ELF-1 (cell line): ENCODE results near the gene FKBP1C.
"Not testable (repeated sequence)": the region's sequence is repeated elsewhere in the genome, so short reads cannot be mapped to it uniquely, and the experiment has no call there.

ENCODE experiments used
- DNase-seq: peaks from one replicate; pipeline ENCODE4 v3.0.0-alpha.2; 2016; ENCODE audit warnings: low read depth, low spot score

FKBP1C gene

DNA sequence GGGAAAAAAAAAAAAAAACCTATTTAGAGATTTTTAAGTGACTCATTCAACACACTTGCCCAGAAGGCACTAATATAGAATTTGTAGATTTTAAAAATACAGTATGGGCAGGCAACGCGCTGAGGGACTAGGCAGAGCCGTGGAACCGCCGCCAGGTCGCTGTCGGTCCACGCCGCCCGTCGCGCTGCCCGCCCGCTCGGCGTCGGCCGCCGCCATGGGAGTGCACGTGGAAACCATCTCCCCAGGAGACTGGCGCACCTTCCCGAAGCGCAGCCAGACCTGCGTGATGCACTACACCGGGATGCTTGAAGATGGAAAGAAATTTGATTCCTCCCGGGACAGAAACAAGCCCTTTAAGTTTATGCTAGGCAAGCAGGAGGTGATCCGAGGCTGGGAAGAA is at the start of gene FKBP1C:
Gene FKBP1C (plus strand): TSS at position 127 of the 400 bp plus-strand sequence.
- DNase-seq, result not testable (repeated sequence)

DNA sequence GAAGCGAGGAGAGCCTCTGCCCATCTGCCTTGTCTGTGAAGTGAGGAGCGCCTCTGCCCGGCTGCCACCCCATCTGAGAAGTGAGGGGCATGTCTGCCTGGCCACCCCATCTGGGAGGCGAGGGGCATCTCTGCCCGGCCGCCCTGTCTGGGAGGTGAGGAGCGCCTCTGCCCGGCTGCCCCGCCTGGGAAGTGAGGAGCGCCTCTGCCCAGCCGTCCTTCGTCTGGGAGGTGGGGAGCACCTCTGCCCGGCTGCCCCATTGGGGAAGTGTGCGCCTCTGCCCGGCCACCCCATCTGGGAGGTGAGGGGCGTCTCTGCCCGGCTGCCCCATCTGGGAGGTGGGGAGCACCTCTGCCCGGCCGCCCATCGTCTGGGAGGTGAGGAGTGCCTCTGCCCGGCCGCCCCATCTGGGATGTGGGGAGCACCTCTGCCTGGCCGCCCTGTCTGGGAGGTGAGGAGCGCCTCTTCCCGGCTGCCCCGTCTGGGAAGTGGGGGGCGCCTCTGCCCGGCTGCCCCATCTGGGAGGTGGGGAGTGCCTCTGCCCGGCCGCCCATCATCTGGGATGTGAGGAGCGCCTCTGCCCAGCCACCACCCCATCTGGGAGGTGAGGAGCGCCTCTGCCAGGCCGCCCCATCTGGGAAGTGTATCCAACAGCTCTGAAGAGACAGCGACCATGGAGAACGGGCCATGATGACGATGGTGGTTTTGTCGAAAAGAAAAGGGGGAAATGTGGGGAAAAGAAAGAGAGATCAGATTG is 47.0 kb upstream of the FKBP1C start:
- DNase-seq, result not testable (repeated sequence)

DNA sequence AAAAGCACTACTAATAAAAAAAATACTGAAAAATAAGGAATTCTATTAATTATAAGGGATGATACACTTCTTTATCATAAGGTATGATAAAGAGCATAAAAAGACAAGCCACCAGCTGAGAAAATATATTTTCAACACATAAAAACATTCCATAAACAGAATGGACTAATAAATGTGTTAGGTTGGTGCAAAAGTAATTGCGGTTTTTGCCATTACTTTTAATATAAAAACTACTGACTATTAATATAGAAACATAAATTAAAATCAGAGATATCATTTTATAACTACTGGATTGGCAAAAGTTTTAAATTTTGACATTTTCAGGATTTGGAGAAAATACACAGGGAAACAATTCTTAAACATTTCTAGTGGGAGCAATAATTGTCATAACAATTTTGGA is 37.1 kb upstream of the FKBP1C start:
- no peak for DNase-seq

DNA sequence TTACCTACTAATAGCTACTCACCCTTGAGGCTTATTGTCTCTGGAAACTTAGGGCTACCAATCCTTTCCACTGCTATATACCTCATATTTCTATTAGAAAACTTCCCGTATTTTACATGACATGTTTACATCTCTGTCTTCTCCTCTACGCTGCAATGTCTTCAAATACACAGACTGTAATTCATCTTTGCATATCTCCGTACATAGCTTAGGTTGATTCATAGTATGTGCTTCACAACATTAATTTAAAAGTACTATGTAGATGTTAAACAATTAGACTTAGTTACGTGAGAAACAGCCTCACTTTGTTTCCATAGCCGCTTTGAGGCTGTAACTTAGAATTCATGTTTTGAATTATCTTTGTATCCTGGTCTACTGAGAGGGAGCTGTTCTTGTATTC is 35.1 kb upstream of the FKBP1C start:
- DNase-seq, result no peak

DNA sequence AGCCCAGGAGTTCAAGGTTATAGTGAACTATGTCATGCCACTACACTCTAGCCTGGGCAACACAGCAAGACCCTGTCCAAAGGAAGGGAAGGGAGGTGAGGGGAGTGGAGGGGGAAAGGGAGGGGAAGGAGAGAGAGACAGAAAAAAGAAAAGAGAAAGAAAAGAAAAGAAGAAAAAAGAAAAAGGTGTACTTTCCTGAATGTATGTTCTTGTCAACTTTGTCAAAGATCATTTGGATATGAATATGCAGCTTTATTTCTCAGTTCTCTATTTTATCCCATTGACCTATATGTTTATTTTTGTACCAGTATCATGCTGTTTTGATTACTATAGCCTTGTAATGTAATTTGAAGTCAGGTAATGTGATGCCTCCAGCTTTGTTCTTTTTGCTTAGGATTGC is 30.9 kb upstream of the FKBP1C start:
- no peak for DNase-seq

DNA sequence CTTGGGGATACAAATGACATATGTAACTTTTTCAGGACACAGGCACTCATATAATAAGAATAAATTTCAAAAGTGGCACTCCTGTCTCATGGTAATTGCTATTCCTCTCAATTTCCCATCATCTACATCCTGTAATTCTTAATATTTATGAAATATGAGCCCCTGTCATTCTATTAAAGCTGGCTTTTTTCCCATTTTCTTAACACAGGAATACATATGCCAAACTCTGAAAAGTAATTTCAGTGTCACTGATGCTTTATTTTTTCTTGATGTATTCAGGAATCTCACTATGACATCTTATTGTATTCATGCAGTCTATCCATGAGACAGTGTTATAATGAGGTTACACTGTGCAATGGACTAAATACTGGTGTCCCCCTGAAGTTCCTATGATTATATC is 24.3 kb upstream of the FKBP1C start:
- DNase-seq, result no peak

DNA sequence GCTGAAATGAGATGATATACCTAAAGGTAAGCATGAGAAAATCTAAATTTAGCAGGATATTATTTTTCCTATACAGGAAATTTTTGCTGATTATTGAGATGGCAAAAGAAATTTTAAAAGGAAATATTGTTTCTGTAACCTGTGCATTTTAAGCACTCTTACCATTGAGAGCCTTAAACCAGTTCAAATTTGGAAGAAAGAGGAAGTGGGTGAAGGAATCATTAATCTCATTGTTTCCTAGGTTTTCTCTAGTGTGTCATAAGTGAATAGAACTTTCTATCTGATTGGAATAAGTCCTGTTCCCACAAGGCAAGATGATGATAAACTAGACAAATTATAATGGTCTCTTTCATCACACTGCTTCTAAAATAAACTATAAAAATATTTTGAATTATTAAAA is 22.4 kb upstream of the FKBP1C start:
- DNase-seq, result no peak

DNA sequence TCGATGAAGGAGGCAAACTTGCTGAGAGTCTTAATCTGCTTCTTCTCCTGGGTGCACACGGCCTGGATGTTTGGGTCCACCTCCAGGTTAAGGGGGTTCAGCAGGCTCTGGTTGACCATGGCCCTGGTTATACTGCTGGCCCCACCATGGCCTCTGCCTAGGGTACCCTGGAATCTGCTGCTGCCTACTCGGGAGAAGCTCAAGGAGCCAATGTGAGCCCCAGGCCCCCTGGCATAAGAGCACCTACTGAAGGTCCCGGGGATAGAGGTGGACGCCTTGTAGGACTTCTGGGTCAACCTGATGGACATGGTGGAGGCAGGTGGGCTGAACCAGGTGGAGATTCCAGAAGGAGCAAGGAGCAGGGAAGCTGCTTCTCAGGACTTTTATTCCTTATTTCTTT is 17.9 kb upstream of the FKBP1C start:
- DNase-seq, result no peak

DNA sequence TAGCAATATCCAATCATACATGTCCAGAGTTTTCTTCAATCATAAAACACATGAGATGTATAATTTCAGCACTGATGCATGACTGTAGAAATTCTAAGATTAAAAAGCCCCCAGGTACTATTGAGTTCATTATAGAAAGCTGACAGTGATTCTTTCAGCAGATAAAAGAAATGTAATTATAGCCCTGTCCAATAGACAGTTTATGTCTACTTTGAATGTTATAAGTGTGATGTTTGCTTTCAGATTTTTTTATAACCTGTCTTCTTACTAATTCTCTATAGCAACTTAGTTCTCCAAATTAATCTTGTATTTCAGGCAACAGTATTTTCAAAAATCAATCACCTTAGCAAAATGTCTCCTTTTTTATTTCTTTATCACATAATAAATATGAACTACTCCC is 13.5 kb upstream of the FKBP1C start:
- DNase-seq, result no peak

DNA sequence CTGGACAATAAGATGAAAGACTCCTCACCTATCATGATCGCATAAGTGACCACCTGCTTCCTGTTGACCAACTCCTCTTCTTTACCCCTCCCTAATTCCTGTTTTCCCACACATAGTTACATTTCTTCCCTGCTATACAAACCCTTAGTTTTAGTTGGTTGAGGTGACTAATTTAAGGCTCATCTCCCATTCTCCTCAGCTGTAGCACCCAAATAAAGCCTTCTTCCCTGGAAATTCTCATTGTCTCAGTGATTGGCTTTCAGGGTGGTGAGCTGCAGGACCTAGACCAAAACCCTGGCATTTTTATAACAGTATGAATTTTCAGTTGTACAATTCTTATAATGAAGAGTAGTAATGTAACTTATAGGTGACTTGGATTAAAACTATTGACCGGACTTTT is 2.1 kb downstream of the FKBP1C start:
- DNase-seq, result no peak

DNA sequence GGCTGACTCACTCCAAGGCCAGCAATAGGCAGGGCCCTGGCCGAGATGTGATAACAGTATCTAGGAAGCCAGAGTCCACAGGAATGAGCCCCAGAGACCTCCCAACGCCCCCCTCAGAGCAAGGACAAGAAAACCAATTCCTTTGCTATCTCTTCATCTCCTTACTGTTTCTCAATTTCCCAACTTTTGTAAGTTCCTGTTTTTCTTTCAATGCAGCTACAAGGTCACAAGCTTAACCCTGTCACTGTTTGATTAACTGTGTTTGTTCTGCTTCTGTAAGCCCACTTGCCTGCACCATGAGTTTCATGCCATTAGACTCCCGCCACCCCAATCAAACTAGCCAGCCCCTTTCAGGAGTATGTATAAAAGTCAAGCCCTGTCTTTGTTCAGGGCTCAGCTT is 3.5 kb downstream of the FKBP1C start:
- no peak for DNase-seq

DNA sequence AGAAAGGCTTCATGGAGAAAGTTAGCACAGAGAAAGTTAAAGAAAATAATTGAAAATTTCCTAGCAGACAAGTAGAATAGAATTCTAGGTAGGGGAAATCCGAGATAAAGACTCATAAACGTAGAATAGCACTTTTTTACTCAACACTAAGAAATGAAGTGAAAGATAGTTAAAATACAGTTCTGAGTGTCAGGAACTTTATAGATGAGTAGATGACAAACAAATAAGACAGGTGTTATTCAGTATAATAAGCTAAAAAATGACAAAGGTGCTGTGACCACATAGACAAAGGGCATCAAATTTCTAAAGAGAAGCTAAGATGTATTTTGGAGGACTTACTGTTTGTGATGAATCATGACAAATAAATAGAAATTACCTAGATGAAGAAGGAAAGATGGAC is 12.9 kb downstream of the FKBP1C start:
- DNase-seq, result no peak

DNA sequence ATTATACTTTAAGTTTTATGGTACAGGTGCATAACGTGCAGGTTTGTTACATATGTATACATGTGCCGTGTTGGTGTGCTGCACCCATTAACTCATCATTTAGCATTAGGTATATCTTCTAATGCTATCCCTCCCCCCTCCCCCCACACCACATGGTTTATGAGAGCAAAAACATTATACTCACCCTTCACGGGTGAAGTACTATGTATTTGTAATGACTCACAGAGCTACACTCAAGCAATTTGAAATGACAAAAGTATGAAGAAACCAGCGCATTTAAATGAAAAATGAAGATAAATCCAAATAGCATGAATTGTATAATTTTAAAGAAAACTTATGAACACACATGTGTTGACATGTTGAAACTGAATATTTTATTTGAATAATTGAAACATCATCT is 14.7 kb downstream of the FKBP1C start:
- not testable (repeated sequence) for DNase-seq

DNA sequence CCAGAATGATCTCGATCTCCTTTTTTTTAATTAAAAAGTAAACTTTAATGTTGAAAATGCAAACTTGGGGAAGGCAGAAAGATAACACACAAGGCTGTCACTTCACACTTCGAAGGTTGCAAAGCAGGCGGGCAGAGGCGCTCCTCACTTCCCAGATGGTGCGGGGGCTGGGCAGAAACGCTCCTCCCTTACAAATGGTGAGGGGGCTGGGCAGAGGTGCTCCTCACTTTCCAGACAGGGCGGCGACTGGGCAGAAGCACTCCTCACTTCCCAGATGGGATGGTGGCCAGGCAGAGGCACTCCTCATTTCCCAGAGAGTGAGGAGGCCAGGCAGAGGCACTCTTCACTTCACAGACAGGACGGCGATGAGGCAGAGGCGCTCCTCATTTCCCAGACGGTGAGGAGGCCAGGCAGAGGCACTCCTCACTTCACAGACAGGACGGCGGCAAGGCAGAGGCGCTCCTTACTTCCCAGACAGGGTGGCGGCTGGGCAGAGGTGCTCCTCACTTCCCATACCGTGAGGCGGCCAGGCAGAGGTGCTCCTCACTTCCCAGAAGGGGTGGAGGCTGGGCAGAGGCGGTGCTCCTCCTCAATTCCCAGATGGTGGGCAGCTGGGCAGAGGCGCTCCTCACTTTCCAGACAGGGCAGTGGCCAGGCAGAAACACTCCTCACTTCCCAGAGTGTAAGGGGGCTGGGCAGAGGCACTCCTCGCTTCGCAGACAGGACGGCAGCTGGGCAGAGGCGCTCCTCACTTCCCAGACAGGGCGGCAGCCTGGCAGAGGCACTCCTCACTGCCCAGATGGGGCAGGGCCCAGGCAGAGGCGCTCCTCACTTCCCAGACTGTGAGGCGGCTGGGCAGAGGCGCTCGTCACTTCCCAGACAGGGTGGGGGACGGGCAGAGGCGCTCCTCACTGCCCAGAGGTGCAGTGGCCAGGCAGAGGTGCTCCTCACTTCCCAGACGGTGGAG is 16.9 kb downstream of the FKBP1C start:
- DNase-seq, result not testable (repeated sequence)

DNA sequence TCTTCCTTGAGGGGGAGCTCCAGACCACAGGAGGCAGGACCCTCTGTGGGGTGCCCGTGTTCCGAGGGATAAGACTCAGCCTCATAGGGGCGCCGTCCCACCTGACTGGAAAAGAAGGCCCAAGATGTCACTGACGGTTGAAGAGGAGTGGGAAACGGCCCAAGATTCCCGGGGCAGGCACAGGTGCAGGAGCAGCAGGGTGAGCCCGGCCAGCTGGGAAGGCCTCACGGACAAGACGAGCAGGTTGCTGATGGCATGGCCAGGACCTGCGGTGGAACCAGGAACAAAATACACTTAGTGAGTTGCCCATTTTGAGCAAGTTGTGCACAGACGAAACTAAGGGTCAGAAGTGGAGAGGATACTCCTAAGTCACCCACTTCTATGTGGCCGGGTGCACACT is 18.8 kb downstream of the FKBP1C start:
- DNase-seq, result not testable (repeated sequence)

DNA sequence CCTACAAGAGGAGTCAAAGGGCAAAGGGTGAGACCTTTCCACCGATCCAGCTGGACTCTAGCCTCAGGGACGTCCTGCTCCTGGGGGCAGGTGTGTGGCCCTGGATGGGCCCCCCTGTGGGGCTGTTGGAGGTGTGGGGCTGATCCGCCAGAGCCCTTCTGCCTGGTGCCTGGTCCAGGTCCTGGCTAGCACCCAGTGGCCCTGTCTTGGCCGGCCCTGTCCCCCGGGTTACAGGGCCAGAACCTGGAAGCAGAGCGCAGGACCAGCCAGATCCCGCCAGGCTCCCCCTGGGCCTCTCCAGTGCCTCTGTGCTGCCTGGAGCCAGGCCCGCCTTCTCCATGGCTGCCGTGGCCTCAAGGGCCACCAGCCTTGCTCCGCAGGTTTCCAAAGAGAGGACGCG is 19.2 kb downstream of the FKBP1C start:
- DNase-seq, result not testable (repeated sequence)

DNA sequence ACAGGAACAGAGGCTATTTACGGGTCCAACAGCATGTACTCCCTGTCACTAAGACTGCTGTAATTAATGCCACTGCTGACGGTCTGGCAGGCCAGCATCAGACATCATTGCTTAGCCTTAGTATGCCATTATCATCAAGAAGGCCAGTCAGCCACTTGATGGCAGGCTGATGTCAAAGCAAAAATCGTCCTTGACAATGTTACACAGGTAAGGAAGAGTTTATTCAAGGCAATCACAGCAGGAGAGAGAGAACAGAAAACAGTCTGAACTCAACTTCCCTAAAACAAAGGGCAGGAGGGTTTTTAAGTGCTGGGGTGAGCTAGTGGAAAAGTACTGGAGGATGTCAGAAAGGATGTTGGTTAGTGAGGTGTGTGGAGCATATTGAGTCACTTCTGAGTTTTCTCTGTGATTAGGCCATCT is 25.1 kb downstream of the FKBP1C start:
- DNase-seq, result peak; percentile 22

DNA sequence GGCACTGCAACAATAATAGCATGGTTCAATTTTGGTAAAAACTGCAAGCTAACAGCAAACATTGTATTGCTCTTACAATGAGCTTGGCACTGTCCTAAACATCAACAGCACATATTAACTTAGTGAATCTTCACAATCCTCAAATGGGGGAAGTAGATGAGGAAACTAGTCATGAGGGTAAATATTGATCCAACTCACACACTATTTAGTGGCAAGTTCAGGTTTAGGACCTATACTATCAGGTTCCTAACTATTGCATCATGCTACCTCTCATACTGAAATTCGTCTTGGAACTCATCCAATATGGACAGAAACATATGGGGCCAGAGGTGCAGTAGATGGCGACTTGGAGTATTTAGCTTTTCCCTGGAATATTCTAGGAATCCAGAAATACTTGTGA is 34.2 kb downstream of the FKBP1C start:
- no peak for DNase-seq

DNA sequence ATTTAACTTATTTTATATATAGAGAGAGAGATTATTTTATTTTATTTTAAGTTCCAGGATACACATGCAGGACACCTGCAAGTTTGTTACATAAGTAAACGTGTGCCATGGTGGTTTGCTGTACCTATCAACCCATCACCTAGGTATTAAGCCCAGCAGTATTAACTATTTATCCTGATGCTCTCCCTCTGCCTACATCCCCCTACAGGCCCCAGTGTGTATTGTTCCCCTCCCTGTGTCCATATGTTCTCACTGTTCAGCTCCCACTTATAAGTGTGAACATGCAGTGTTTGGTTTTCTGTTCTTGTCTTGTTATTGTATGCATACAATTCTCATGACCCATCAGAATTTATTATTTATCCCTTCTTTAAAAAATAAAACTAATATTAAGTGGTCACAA is 34.6 kb downstream of the FKBP1C start:
- DNase-seq, result no peak

DNA sequence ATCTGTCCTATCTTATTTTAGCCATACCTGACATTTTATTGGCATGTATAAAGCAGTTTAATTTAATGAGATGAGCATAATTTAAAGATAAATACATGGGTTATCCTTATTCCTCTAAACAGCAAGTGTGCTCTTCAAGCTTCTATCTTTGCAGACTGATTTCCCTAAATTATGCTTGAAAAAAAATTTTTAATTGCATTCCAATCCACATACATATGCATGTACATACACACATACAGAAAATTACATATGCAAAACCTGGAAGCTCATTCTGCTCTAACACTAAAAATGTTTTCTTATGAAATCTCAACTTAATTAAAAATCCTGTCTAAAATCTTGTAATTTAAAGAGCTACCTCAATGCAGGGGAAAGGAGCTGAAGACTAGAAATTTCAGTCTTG is 35.3 kb downstream of the FKBP1C start:
- DNase-seq, result no peak

DNA sequence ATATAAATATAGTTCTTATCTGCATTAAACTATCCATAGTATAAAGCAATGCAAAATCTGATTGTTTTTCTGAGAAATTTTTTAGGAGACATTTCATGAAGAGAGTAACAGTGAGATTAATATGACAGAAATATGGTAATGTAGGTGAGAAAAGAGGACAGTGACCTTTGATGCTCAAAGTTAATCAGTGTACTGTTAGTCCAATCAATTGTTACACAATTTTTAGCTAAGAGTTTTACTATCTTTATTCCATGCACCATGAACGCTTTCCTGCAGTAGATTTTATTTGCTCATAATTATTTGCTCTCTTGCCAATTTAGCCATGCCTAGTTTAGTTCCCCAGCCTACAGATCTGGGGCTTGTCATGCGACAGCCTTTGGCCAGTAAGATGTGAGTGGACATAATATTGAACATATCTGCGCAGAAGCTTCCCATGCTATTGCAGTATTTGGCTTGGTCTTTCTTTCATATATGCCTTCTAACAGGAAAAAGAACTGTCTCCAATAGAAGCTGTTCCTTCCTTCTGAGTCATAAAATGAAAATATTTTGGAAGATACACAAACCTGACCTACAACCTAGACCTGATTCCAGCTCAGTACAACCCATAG is 38.7 kb downstream of the FKBP1C start:
- DNase-seq, result no peak

DNA sequence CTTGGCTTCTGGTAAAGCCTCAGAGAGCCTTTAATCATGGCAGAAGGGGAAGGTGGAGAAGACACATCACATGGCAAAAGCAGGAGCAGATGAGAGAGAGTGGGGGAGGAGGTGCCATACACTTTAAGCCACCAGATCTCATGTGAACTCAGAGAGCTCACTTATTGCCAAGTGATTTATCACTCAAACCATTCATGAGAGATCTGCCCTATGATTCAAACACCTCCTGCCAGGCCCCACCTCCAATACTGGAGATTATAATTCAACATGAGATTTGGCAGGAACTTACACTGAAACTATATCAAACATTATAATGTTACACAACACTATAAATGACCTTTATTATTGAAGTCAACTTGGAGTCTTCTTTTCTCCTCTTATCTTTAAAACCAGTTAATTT is 47.9 kb downstream of the FKBP1C start:
- DNase-seq, result no peak
